ENCODE results near the gene HSPA4.

HSPA4 gene

GRCh38 chr5:133048993-133049725, 2.7 kb upstream of the HSPA4 start:
- no peak for FAIRE-seq
- DNase-seq (ENCODE audit: extremely low spot score, insufficient read length, low read depth) = no peak

GRCh38 chr5:133049726-133050048, 2.1 kb upstream of the HSPA4 start:
- DNase-seq (ENCODE audit: extremely low spot score, insufficient read length, low read depth) (no peak), FAIRE-seq (no peak)

- FAIRE-seq (no peak), DNase-seq (ENCODE audit: extremely low spot score, insufficient read length, low read depth) (no peak)
Measured at GRCh38 chr5:133050521-133050920, 1.3 kb upstream of the HSPA4 start.

GRCh38 chr5:133051061-133051541, 712 bp upstream of the HSPA4 start:
- no peak for DNase-seq (ENCODE audit: extremely low spot score, insufficient read length, low read depth)
- FAIRE-seq = no peak

GRCh38 chr5:133052317-133053175, 733 bp downstream of the HSPA4 start:
- peak; percentile 78 for FAIRE-seq
- peak; percentile 47 for DNase-seq (ENCODE audit: extremely low spot score, insufficient read length, low read depth)

- no peak for DNase-seq (ENCODE audit: extremely low spot score, insufficient read length, low read depth)
- no peak for FAIRE-seq
Measured at GRCh38 chr5:133053448-133053847, 1.6 kb downstream of the HSPA4 start.

GRCh38 chr5:133054697-133055471, 3.1 kb downstream of the HSPA4 start:
- DNase-seq (ENCODE audit: extremely low spot score, insufficient read length, low read depth) = no peak
- no peak for FAIRE-seq

GRCh38 chr5:133056891-133057290, 5.1 kb downstream of the HSPA4 start:
- FAIRE-seq (no peak), DNase-seq (ENCODE audit: extremely low spot score, insufficient read length, low read depth) (no peak)

GRCh38 chr5:133059621-133060020, 7.8 kb downstream of the HSPA4 start:
- no peak for DNase-seq (ENCODE audit: extremely low spot score, insufficient read length, low read depth)
- no peak for FAIRE-seq

- no peak for DNase-seq (ENCODE audit: extremely low spot score, insufficient read length, low read depth)
- FAIRE-seq = no peak
Measured at GRCh38 chr5:133062276-133062675, 10.5 kb downstream of the HSPA4 start.

- no peak for FAIRE-seq
Measured at GRCh38 chr5:133063965-133064364, 12.2 kb downstream of the HSPA4 start.

GRCh38 chr5:133065471-133065870, 13.7 kb downstream of the HSPA4 start:
- DNase-seq (ENCODE audit: extremely low spot score, insufficient read length, low read depth) = no peak

More at GRCh38 chr5:133063965-133064364, 12.2 kb downstream of the HSPA4 start:
- no peak for DNase-seq (ENCODE audit: extremely low spot score, insufficient read length, low read depth)

GRCh38 chr5:133066045-133066444, 14.2 kb downstream of the HSPA4 start:
- no peak for FAIRE-seq

More at GRCh38 chr5:133065471-133065870, 13.7 kb downstream of the HSPA4 start:
- no peak for FAIRE-seq

GRCh38 chr5:133072021-133072420, 20.2 kb downstream of the HSPA4 start:
- FAIRE-seq (no peak), DNase-seq (ENCODE audit: extremely low spot score, insufficient read length, low read depth) (no peak)

More at GRCh38 chr5:133066045-133066444, 14.2 kb downstream of the HSPA4 start:
- DNase-seq (ENCODE audit: extremely low spot score, insufficient read length, low read depth) = no peak

- peak; percentile 12 for FAIRE-seq
Measured at GRCh38 chr5:133075572-133076536, 24.0 kb downstream of the HSPA4 start.

GRCh38 chr5:133079048-133079447, 27.2 kb downstream of the HSPA4 start:
- FAIRE-seq (no peak), DNase-seq (ENCODE audit: extremely low spot score, insufficient read length, low read depth) (no peak)

More at GRCh38 chr5:133075572-133076536, 24.0 kb downstream of the HSPA4 start:
- no peak for DNase-seq (ENCODE audit: extremely low spot score, insufficient read length, low read depth)

- FAIRE-seq = no peak
- no peak for DNase-seq (ENCODE audit: extremely low spot score, insufficient read length, low read depth)
Measured at GRCh38 chr5:133081036-133081435, 29.2 kb downstream of the HSPA4 start.

GRCh38 chr5:133081703-133082102, 29.9 kb downstream of the HSPA4 start:
- FAIRE-seq (no peak), DNase-seq (ENCODE audit: extremely low spot score, insufficient read length, low read depth) (no peak)

- FAIRE-seq = no peak
- DNase-seq (ENCODE audit: extremely low spot score, insufficient read length, low read depth) = no peak
Measured at GRCh38 chr5:133082128-133082527, 30.3 kb downstream of the HSPA4 start.
